Measurements from ENCODE around the gene CLMP. TPM values are rescaled to one million over a fixed set of nuclear protein-coding genes. Genes with fewer than 3 reads are reported as not detected.
"Not testable (repeated sequence)": the region's sequence is repeated elsewhere in the genome, so short reads cannot be mapped to it uniquely, and the experiment has no call there.

The CLMP gene
- total RNA-seq, 1 donor from 2014 or later, result 8.6 TPM

- ATAC-seq (no peak), DNase-seq (ENCODE audit: missing footprints) (no peak)
- intact Hi-C loops (cut with DNase I), result no loop called here
Measured at GRCh38 chr11:123176785-123177184, 18.3 kb downstream of the CLMP start.

DNA sequence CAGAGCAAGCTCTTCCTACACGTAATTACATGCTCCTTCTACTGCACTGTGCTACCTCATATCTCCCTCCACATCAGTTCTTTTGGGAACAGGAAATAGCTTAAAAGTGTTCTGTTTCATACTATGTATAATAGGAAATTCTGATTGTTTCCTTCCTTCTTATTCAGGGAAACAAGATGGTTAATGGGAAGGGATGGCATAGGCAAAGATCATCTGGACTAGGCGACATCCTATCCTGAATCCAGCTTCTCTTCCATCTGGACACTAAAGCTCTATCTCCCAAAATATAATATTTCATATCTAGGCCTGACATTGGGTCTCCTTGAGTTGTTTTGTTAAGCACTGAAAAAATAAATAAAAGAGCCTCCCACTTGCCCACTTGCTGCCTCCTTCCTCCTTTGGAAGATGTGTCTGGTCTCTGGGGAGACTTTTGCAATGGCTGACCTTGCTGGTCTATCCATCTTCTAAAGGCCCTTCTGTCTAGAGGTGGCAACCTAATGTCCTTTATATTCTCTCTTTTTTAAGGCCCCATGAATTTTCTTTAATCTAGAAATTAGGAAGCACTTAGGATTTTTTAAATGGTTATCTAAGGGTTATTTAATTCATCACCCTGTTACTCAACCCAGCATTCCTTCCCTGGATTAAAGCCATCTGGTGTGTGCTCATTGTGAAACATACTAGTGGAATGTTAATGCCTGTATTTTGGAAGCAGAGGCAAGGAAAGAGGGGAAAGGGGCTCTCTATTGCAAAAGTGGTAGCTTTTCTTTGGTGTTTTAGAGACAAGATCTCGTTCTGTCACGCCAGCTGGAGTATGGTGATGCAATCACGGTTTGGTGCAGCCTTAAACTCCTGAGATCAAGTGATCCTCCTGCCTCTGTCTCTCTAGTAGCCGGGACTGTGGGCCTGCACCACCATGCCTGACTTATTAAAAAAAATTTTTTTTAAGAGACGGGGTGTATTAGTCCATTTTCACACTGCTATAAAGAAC is 20.6 kb downstream of the CLMP start:
- intact Hi-C loops (cut with DNase I), result no loop called here
- ATAC-seq (peak; percentile 88), DNase-seq (ENCODE audit: missing footprints) (peak; percentile 72)

DNA sequence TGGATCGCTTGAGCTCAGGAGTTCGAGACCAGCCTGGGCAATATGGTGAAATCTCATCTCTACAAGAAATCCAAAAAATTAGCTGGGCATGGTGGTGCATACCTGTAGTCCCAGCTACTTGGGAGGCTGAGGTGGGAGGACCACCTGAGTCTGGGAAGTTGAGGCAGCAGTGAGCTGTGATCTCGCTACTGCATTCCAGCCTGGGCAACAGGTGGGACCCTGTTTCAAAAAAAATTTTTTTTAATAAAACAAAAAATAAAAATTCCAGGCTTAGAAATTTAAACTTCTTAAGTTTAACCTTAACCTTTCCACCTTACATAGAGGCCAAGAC is 21.2 kb downstream of the CLMP start:
- intact Hi-C loops (cut with DNase I), result no loop called here
- DNase-seq (ENCODE audit: missing footprints) (no peak), ATAC-seq (no peak)

GRCh38 chr11:123173040-123173855 is 21.8 kb downstream of the CLMP start:
- ATAC-seq, result no peak
- intact Hi-C loops (cut with DNase I), result no loop called here
- DNase-seq (ENCODE audit: missing footprints), result no peak

DNA sequence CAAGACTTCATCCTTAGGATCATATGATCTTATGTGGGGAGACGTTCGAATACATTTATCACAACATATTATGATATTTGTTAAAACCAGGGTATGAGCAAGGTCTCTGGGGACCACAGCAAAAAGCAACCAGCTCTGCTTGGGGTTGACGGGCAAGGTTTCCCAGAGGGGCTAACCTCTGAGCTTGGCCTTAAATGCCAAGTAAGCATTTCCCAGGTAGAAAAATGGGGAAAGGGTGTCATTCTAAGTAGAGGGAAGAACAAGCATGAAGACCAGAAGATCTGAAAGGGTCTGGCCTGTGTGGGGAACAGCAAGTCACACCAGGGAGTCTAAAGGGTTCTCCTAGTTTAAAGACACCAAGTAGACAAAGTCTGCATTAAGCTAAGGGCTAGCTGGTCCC is 24.1 kb downstream of the CLMP start:
- intact Hi-C loops (cut with DNase I), result no loop called here
- DNase-seq (ENCODE audit: missing footprints) (no peak), ATAC-seq (no peak)

GRCh38 chr11:123169821-123170220 is 25.2 kb downstream of the CLMP start:
- no peak for ATAC-seq
- DNase-seq (ENCODE audit: missing footprints), result no peak
- intact Hi-C loops (cut with DNase I), result no loop called here

DNA sequence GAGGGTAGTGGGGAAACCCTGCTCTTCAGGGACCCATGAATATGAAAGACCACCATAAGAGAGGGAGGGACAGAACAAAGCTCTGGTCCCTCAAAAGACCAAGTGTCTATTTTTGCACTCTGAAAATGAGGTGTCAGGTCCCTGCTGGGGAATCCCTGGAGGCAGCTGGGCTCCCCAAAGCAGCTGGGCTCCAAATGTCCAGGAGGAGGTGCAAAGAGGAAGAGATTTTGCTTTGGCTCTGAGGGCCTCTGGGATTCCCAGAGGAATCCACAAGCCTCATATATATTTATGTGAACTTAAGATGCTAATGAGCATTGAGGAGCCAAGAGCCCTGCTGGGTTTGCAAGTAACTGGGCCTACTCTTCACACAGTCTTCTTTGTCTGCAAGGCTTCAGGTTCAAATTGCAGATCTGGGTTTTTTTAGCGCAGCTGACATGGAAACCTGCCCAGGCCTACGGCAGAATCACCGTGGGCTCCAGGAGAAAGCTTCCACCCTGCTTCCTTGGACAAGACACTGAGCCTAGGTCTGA is 26.0 kb downstream of the CLMP start:
- intact Hi-C loops (cut with DNase I), result no loop called here
- DNase-seq (ENCODE audit: missing footprints) (no peak), ATAC-seq (no peak)

DNA sequence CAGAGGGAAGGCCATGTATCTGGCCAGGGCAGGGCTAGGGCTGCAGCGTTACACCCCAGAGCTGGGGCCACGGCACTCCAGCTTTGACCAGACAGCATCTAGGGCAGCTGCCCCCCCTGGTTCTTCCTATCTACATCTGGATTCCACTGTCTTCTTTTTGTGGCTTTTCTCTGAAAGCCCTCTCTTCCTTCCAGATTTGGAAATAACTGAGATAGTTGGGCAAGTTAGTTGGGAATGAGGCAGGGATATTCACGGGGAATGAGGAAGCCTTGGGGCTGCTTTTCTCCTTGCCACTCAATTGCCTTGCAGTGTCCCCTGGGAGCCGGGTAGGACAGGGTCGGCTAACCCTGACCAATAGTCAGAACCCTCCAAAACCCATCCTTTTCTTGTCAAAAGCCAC is 26.8 kb downstream of the CLMP start:
- no peak for ATAC-seq
- intact Hi-C loops (cut with DNase I), result no loop called here
- no peak for DNase-seq (ENCODE audit: missing footprints)

- intact Hi-C loops (cut with DNase I), result no loop called here
- peak; percentile 51 for ATAC-seq
- no peak for DNase-seq (ENCODE audit: missing footprints)
Measured at GRCh38 chr11:123166071-123166559, 28.9 kb downstream of the CLMP start.

DNA sequence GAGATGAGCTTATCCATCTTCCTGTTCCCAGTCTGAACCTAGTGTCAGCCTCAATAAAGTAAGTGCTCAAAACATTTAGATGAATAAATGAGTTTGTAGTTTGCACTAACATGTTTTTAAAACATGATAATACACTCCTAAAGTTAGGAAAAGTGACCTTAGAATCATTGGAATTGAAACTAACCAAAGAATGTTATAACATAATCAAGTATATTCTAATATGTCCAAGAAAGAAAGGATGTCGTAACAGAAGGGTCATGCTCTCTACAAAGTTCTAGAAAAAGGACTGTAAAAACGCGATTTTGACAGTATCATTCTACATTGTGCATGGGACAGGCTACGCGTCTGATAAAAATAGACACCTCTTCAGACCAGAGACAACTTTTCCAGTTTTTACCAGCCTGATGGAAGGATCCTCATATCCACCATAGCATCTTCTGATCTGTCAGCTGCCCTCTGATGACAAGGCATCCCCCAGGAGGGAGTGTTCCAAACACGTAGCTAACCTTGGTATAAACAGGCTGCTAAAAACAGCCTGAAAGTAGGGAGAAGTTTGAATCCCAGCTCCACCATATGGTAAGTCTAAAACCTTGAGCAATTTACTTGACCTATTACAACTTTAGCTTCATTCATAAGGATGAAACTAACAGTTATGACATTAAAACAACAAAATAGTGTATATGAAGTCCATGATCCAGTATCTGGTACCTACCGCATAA is 30.2 kb downstream of the CLMP start:
- DNase-seq (ENCODE audit: missing footprints) (no peak), ATAC-seq (no peak)
- intact Hi-C loops (cut with DNase I), result no loop called here

- intact Hi-C loops (cut with DNase I), result no loop called here
- ATAC-seq (no peak), DNase-seq (ENCODE audit: missing footprints) (no peak)
Measured at GRCh38 chr11:123163621-123164020, 31.4 kb downstream of the CLMP start.

DNA sequence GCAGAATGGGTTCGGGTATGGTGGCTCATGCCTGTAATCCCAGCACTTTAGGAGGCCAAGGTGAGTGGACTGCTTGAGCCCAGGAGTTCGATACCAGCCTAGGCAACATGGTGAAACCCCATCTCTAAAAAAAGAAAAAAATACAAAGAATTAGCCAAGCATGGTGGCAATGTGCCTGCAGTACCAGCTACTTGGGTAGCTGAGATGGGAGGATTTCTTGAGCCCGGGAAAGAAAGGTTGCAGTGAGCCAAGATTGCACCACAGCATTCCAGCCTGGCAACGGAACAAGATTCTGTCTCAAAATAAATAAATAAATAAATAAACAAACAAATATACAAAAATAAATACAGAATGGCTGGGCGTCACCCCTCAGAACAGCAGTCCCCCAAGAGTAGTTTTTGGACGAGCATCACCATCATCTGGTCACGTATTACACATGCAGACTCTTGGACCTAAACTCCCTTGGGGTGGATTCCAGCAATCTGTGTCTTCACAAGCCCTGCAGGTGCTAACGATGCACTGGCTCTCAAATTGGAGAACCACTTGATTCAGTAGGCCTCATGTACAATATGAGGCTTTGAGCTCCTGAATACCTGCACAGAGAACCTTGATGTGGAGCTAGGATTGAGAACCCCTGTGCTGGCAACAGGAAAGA is 33.5 kb downstream of the CLMP start:
- intact Hi-C loops (cut with DNase I), result no loop called here
- no peak for ATAC-seq
- DNase-seq (ENCODE audit: missing footprints), result no peak

- intact Hi-C loops (cut with DNase I), result no loop called here
- ATAC-seq, result no peak
- DNase-seq (ENCODE audit: missing footprints), result no peak
Measured at GRCh38 chr11:123159183-123159857, 35.7 kb downstream of the CLMP start.

- intact Hi-C loops (cut with DNase I), result no loop called here
- ATAC-seq, result peak; percentile 62
Measured at GRCh38 chr11:123158033-123159003, 36.7 kb downstream of the CLMP start.

GRCh38 chr11:123152951-123153350 is 42.1 kb downstream of the CLMP start:
- intact Hi-C loops (cut with DNase I), result no loop called here
- peak; percentile 64 for ATAC-seq
- DNase-seq (ENCODE audit: missing footprints), result no peak

More at GRCh38 chr11:123158033-123159003, 36.7 kb downstream of the CLMP start:
- no peak for DNase-seq (ENCODE audit: missing footprints)

GRCh38 chr11:123152346-123152745 is 42.7 kb downstream of the CLMP start:
- ATAC-seq; DNase-seq (ENCODE audit: missing footprints); intact Hi-C loops (cut with DNase I): not testable (repeated sequence)

DNA sequence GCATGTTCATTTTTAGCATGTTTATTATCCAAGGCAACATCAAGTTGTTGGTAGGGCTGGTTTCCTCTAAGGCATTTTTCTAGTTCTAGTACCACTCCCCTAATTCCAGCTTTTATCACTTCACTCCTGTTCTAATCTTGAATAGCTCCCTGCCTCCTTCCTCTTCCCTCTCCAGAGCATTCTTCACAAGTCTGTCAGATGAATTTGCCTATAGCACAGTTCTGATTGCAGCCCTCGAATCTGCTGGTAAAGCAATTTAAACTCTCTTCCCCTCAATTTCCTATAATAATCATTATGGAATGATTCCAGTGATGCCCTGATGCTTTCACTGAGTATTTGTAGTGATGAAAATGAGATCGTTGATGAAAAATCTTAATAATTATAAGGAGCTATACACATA is 43.3 kb downstream of the CLMP start:
- ATAC-seq (no peak), DNase-seq (ENCODE audit: missing footprints) (no peak)
- intact Hi-C loops (cut with DNase I), result no loop called here

Data from Right ventricle myocardium inferior (tissue), 1 donor.